Ramos (cell line): ENCODE measurements around the gene DCPS.
"Not testable (repeated sequence)": the region's sequence is repeated elsewhere in the genome, so short reads cannot be mapped to it uniquely, and the experiment has no call there.

ENCODE experiments used
- in situ Hi-C: fragments of 300-500 bp; cut with MboI; formaldehyde crosslinking; loops from one replicate; pipeline ENCODE4 v1.14.3; 2022; ENCODE audit warnings: low sequenced_read_pairs; ENCODE audit not compliant: unreplicated experiment

DCPS gene

GRCh38 chr11:126374562-126375300, 70.9 kb downstream of the DCPS start:
- in situ Hi-C loops, result not testable (repeated sequence)

DNA sequence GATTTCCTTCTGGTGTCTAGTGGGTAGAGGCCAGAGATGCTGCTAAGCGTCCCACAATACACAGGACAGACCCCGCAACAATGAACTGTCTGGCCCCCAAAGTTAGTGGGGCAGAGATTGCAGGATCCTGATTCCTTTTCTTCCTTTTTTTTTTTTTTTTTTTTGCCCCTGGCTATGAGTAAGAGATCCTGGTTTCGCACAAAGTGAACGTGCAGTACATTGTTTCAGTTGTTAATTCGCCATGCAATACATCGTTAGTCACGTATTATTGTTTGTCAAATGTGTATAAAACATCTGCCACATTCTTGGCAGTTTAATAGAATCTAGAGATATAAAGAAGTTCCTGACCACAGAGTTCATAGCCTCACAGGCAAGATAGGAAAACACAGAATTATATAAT, 71.9 kb downstream of the DCPS start:
- in situ Hi-C loops, result no loop called here

GRCh38 chr11:126378763-126379162, 74.9 kb downstream of the DCPS start:
- in situ Hi-C loops, result no loop called here

DNA sequence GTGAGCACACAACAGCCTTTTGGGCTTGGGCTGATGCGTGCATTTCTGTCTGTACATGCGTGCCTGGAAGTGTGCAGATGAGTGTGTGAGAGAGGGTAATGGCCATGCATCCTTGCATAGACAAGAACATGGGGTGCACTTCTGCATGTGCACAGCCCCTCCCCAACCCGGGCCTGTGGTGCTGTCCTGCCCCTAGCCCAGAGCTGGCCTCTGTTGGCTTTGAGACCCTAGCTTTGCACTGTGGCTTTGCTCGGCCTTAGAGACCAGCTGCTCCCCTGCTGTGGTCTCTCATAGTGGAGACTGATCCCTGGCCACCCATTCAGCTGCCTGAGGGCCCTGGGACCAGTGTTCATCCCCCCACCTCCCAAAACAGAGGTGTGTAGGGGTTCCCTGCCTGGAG, 77.0 kb downstream of the DCPS start:
- in situ Hi-C loops, result no loop called here

DNA sequence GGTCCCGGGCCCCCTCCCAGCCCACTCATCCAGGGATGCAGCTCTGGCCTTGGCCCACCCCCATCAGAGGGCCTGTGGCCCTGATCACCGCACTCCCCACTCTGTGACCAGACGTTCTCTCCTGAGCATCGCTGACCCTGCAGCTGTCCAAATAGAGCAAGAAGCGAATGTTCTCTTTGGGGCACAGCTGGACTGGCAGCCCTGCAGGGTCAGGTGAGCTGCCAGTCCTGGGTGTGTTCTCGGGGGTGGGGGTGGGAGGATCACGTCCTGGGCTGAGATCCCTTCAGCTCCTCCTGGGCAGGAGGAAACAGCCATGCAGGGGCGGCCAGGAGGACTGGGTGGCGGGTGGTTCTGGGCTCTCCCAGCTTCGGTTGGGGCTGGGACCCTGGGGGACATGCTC, 78.1 kb downstream of the DCPS start:
- in situ Hi-C loops, result not testable (repeated sequence)

DNA sequence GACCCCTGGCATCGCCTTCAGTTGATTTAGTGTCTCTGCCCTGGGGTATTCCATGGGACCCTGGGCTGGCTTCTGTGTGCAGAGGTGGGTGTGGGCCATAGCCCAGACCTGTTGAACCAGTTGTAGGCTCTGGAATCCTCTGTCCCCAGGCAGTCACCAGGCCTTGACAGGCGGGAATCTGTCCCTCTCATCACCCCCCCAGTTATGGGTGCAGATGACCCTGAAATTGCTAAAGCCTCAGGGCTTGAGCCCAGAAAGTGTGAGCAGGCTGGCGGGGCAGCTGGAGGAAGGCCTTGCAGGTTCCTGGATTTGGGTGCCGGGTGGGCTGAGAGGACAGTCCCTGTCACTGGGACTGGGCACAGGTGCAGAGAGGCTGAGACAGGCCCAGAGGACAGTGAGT, 78.8 kb downstream of the DCPS start:
- in situ Hi-C loops, result not testable (repeated sequence)

DNA sequence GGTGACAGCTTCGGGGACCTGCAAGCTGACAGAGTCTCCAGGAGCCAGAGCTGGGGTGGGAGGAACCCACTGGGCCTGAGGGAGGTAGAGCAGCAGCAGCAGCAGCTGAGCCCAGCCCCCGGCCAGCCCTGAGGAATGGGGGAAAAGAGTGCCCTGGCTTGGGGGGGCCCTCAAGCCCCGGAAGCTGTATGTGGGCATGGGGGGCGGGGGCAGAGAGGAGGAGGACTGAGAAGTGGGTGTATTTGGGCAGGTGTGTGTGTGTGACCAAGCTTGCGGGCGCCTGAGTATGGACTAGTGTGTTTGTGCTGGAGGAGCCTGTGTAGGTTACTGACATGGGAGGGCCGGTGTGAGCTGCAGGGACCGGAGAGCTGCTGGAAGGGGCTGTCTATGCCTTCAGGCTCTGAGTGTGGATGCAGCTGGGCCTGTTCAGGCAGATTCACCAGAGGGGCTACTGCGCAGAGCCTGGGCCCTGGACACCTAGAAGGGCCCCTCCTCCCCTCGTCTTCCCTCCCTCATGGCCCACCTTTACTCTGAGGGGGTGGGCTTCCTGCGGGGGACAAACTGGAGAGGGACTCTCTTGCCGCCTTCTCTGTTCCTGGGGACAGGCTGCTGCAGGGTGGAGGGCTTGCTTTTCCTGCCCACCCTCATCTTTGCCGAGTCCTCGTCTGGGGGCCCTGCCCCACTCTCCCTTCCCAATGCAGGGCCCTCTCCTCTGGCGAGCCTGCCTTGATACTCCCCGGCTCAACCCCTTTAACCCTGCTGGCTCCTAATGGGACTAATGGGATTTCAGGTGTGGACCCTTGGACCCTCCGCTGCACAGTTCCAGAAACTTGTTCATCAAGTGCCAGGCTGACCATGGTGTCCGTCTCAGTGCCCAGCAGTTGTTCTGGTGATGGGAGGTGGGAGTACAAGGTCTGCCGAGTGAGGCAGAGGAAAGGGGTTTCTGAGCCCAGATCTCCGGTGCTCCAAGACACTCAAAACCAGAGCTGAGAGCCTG, 79.8 kb downstream of the DCPS start:
- in situ Hi-C loops, result no loop called here

- in situ Hi-C loops, result no loop called here
Observed at GRCh38 chr11:126384449-126385070, 80.7 kb downstream of the DCPS start.

DNA sequence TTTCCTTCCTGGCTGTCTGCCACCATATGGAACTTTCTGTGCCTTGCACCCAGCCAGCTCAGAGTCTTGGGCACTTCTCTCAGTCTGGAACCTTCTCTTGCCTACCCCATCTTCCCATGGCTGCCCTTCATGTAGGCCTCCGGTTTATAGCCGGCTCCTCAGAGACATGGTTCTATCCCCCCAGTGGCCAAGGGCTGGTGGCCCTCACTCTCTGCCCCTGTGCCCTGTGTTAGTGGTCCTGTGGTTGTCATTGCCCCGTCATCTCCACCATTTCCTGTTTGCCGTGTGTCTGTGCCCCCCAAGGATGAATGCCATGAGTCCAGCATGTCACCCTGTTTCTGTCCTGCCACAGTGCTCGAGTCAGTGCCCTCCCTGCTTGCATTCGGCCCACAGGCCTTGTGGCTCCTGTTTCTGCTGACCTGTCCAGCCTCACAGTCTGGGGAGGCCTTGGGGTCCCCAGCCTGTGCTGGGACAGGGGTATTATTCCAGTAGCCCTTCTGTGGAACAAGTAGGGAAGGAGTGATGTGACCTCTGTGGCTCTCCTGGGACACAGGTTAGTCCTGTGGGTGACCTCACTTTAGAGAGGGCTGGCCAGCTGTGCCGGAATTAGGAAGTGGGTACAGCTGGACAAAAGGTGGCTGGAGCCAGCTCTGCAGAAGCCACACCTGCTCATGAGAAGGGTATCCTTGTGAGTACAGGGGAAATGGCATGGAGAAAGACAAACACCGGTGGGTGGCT, 82.3 kb downstream of the DCPS start:
- in situ Hi-C loops, result no loop called here

- in situ Hi-C loops, result not testable (repeated sequence)
Observed at GRCh38 chr11:126386729-126387071, 82.8 kb downstream of the DCPS start.

- in situ Hi-C loops, result no loop called here
Observed at GRCh38 chr11:126387857-126388256, 84.0 kb downstream of the DCPS start.

GRCh38 chr11:126390272-126390867, 86.5 kb downstream of the DCPS start:
- in situ Hi-C loops, result no loop called here

DNA sequence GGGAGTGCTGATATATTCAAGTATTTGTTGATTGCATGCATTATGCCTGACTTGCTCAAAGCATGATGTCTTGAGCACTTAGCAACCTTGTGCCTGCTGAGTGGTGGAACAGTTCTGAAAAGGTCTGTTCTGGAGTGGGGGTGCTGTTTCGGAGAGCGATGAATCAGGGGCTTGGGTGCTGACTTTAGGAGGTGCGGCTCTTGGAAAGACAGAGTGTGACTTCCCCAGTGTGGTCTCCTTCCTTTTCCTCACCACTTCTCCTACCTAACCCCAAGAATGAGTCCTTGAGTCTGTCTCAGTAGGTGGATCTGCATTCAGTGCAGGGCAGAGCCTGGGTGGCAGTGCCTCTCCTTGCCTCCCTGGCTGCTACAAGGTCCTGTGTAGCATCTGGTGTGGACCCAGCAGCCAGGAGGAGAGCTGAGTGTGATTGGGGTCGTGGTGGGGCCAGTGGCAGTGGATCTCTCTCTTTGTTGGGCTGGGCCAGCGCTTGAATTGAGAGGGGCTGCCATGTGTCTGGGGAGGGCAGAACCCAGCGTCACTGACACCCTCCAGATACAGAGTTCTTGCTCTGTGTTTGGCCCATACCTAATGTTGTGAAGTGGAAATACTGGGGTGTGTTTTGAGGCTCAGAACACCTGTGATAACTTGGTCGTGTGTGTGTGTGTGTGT, 87.6 kb downstream of the DCPS start:
- in situ Hi-C loops, result no loop called here

DNA sequence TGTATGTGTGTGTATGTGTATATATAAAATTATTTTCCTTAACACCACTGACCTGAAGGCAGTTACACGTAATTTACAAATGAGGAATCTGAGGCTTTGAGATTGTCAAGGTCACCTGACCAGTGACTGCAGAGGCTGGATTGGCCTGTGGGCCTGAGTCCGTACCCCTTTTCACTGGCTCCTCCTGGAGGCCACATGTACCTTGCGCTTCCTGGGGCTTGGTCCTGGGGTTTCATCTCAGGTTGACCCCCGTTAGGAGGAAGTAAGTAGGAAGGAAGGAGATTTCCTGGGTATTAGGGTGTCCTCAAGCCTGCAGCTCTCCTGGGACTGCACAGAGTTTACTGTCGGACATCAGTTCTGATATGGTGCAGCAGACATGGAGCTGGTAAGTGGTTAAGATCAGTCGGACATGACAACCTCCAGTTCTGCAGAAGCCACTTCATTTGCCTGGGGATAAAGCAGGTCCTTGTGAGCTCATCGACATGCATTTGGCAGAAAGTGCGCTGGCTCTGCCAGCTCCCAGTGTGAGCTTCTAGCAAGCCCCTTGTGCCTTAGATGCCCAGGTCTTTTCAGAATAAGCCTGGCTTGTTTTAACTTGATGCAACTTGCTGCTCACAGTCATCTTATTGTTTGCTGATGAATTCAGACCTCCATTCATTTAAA, 88.2 kb downstream of the DCPS start:
- in situ Hi-C loops, result no loop called here

GRCh38 chr11:126392633-126393013, 88.8 kb downstream of the DCPS start:
- in situ Hi-C loops, result no loop called here

- in situ Hi-C loops, result no loop called here
Observed at GRCh38 chr11:126393143-126393542, 89.3 kb downstream of the DCPS start.

DNA sequence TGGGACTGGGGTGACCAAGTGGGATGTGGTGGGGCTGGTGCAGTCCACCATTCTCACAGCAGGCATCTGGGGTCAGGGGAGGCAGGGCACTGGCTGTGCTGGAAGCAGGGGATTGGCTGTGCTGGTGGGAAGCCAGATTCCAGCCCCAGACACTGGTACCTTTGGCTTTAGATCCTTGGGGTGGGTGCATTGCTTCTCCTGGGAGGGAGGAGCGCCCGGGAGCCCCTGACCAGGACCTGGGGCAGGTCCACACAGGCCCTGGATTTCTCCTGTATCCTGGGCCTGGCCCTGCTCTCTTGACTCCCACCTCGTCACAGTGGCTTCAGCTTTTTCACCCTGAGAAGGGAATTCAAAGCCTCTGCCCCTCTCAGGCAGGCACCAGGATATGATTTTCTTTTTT, 90.2 kb downstream of the DCPS start:
- in situ Hi-C loops, result no loop called here

DNA sequence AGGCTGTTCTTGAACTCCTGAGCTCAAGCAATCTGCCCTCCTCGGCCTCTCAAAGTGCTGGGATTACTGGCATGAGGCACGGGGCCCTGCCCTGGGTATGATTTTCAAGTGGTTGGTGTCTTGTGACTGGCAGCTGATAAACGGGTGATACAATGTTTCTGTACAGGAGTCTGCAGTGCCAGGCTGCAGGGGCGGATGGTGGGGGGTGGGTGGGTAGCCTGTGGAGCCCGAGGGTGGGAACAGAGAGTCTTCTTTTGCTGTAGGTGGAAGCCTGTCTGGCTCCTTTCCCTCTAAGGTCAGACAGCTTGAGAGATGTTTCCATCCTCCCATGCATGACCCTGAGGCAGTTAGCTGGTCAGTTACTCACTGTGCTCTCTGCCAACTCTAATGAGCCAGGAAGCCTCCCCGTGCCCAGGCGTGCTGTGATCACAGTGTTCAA, 90.8 kb downstream of the DCPS start:
- in situ Hi-C loops, result not testable (repeated sequence)
